ENCODE results near the gene MSTN. TPM values are rescaled to one million over a fixed set of nuclear protein-coding genes. Genes with fewer than 3 reads are reported as not detected.
A peak's percentile ranks its signal among the peaks of the same experiment; 100 is the strongest.

Gene MSTN
- polyA plus RNA-seq, 1 donor from 2014 or later, result 1.2 TPM

DNA sequence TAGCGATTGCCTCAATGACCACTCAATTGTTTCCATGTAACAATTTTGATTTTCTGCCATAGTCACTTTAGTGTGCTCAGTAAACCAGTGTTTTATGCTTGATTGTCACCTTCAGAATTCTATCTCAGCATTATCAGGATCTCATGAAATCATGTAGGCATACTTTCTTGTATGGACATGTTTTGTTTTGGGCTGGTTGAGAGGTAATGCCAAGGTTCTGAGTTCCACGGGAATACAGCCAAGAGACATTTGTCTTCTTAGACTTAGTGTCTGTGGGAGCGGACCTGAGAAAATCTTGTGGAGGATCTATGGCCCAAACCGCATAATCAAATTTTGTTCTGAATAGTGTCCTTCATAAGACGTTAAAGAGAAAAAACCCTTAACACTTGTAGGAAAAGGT is 10.2 kb downstream of the MSTN start:
- H3K4me2 ChIP-seq (ENCODE audit: low read length), result no peak overlapping the region
- H3K9me3 ChIP-seq (ENCODE audit: low read length), result no peaks in the 10 kb centered on the region
- H4K20me1 ChIP-seq (ENCODE audit: insufficient read depth), result no peaks in the 10 kb centered on the region
- H3K9me2 ChIP-seq (ENCODE audit: insufficient read depth, low read length), result no peaks in the 10 kb centered on the region
- no peaks in the 10 kb centered on the region for H3K27me3 ChIP-seq (ENCODE audit: insufficient read depth, low read depth, low read length)
- no peaks in the 10 kb centered on the region for H3F3A ChIP-seq (ENCODE audit: insufficient read depth, low read length, poor library complexity, severe bottlenecking)
- no peaks in the 10 kb centered on the region for H3K36me3 ChIP-seq (ENCODE audit: insufficient read depth, low read length)
- H3K27ac ChIP-seq (ENCODE audit: low read length), result peak overlapping the region; percentile 9
- no peaks in the 10 kb centered on the region for H3K79me2 ChIP-seq (replicated peaks; ENCODE audit: insufficient read depth, low read length)
- H3K4me3 ChIP-seq (ENCODE audit: low read length), result no peak overlapping the region
- TF ChIP-seq POLR2AphosphoS5 (IDR thresholded peaks at IDR 0.05), result no peak
- no peak for TF ChIP-seq EZH2 (IDR thresholded peaks at IDR 0.05; ENCODE audit: borderline replicate concordance, insufficient read depth, low read length, poor library complexity, severe bottlenecking)
- TF ChIP-seq RAD21 (conservative IDR thresholded peaks at IDR 0.05), result no peak
- TF ChIP-seq, protein P1, sequence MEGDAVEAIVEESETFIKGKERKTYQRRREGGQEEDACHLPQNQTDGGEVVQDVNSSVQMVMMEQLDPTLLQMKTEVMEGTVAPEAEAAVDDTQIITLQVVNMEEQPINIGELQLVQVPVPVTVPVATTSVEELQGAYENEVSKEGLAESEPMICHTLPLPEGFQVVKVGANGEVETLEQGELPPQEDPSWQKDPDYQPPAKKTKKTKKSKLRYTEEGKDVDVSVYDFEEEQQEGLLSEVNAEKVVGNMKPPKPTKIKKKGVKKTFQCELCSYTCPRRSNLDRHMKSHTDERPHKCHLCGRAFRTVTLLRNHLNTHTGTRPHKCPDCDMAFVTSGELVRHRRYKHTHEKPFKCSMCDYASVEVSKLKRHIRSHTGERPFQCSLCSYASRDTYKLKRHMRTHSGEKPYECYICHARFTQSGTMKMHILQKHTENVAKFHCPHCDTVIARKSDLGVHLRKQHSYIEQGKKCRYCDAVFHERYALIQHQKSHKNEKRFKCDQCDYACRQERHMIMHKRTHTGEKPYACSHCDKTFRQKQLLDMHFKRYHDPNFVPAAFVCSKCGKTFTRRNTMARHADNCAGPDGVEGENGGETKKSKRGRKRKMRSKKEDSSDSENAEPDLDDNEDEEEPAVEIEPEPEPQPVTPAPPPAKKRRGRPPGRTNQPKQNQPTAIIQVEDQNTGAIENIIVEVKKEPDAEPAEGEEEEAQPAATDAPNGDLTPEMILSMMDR (IDR thresholded peaks at IDR 0.05; ENCODE audit: poor library complexity, severe bottlenecking), result no peak
- TF ChIP-seq EP300 (conservative IDR thresholded peaks at IDR 0.05; ENCODE audit: poor library complexity, severe bottlenecking), result no peak
- TF ChIP-seq, protein P2, sequence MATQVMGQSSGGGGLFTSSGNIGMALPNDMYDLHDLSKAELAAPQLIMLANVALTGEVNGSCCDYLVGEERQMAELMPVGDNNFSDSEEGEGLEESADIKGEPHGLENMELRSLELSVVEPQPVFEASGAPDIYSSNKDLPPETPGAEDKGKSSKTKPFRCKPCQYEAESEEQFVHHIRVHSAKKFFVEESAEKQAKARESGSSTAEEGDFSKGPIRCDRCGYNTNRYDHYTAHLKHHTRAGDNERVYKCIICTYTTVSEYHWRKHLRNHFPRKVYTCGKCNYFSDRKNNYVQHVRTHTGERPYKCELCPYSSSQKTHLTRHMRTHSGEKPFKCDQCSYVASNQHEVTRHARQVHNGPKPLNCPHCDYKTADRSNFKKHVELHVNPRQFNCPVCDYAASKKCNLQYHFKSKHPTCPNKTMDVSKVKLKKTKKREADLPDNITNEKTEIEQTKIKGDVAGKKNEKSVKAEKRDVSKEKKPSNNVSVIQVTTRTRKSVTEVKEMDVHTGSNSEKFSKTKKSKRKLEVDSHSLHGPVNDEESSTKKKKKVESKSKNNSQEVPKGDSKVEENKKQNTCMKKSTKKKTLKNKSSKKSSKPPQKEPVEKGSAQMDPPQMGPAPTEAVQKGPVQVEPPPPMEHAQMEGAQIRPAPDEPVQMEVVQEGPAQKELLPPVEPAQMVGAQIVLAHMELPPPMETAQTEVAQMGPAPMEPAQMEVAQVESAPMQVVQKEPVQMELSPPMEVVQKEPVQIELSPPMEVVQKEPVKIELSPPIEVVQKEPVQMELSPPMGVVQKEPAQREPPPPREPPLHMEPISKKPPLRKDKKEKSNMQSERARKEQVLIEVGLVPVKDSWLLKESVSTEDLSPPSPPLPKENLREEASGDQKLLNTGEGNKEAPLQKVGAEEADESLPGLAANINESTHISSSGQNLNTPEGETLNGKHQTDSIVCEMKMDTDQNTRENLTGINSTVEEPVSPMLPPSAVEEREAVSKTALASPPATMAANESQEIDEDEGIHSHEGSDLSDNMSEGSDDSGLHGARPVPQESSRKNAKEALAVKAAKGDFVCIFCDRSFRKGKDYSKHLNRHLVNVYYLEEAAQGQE (IDR thresholded peaks at IDR 0.05; ENCODE audit: borderline replicate concordance), result no peak
- TF ChIP-seq MXI1 (conservative IDR thresholded peaks at IDR 0.05; ENCODE audit: poor library complexity, severe bottlenecking), result no peak
- TF ChIP-seq SMC3 (conservative IDR thresholded peaks at IDR 0.05; ENCODE audit: poor library complexity), result no peak
- TF ChIP-seq TAF1 (IDR thresholded peaks at IDR 0.05; ENCODE audit: low read depth), result no peak
- no peak overlapping the region for H2AFZ ChIP-seq (ENCODE audit: low read depth, low read length)
- no peak overlapping the region for H3K9ac ChIP-seq (ENCODE audit: low read length)

DNA sequence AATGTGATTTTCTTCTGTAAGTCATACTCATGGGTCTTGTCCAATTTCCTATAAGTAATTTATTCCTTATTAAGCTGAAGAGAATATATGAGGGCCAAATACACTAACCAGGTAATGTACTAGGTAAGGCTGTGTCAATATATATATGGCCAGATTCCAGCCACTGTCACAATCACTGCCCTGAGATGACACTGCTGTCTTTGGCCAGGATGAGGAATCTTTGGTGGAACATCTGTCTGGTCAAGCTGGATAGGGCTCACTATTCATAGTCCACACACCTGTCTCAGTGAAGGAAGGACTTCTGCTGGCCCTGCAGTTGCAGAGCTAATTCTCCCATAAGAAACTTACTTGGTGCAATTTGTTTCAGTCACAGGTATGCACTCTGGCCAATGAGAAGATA is 11.3 kb downstream of the MSTN start:
- no peak overlapping the region for H3K4me2 ChIP-seq (ENCODE audit: low read length)
- no peak overlapping the region for H3K9ac ChIP-seq (ENCODE audit: low read length)
- H3K27me3 ChIP-seq (ENCODE audit: insufficient read depth, low read depth, low read length), result no peaks in the 10 kb centered on the region
- no peaks in the 10 kb centered on the region for H3F3A ChIP-seq (ENCODE audit: insufficient read depth, low read length, poor library complexity, severe bottlenecking)
- H3K4me3 ChIP-seq (ENCODE audit: low read length), result no peak overlapping the region
- no peak overlapping the region for H2AFZ ChIP-seq (ENCODE audit: low read depth, low read length)
- no peaks in the 10 kb centered on the region for H3K79me2 ChIP-seq (replicated peaks; ENCODE audit: insufficient read depth, low read length)
- H4K20me1 ChIP-seq (ENCODE audit: insufficient read depth), result no peaks in the 10 kb centered on the region
- H3K9me3 ChIP-seq (ENCODE audit: low read length), result no peaks in the 10 kb centered on the region
- TF ChIP-seq EZH2 (IDR thresholded peaks at IDR 0.05; ENCODE audit: borderline replicate concordance, insufficient read depth, low read length, poor library complexity, severe bottlenecking), result no peak
- TF ChIP-seq, protein P2 (IDR thresholded peaks at IDR 0.05; ENCODE audit: borderline replicate concordance), result no peak
- TF ChIP-seq RAD21 (conservative IDR thresholded peaks at IDR 0.05), result no peak
- TF ChIP-seq MXI1 (conservative IDR thresholded peaks at IDR 0.05; ENCODE audit: poor library complexity, severe bottlenecking), result no peak
- no peak for TF ChIP-seq TAF1 (IDR thresholded peaks at IDR 0.05; ENCODE audit: low read depth)
- no peak for TF ChIP-seq POLR2AphosphoS5 (IDR thresholded peaks at IDR 0.05)
- no peak for TF ChIP-seq SMC3 (conservative IDR thresholded peaks at IDR 0.05; ENCODE audit: poor library complexity)
- TF ChIP-seq EP300 (conservative IDR thresholded peaks at IDR 0.05; ENCODE audit: poor library complexity, severe bottlenecking), result no peak
- TF ChIP-seq, protein P1 (IDR thresholded peaks at IDR 0.05; ENCODE audit: poor library complexity, severe bottlenecking), result no peak
- H3K9me2 ChIP-seq (ENCODE audit: insufficient read depth, low read length), result no peaks in the 10 kb centered on the region
- no peak overlapping the region for H3K27ac ChIP-seq (ENCODE audit: low read length)
- H3K36me3 ChIP-seq (ENCODE audit: insufficient read depth, low read length), result no peaks in the 10 kb centered on the region

All from neural cell (in vitro differentiated cells).